ENCODE data around the gene PCARE.
"Not testable (repeated sequence)": the region's sequence is repeated elsewhere in the genome, so short reads cannot be mapped to it uniquely, and the experiment has no call there.

PCARE gene

DNA sequence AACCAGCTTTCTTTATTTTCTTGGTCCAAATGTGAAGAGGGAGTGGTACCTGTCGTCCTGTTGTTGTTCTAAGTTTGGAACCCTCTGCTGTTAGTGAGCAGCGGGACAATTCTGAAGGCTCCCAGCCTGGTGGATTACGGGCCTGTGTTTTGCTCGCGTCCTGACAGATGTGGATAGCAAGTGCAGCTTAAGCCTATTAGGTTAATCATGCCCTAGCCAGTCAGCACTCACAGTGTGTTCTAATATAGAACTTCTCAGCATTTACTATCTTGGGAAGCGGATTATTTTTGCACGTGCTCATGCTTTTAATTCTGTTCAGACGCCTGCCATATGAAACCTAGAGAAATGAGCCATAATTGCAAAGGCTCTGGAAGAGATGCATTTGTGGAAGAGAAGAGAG, at the start of gene PCARE:
Gene PCARE, minus strand, starts transcription at position 113 of the 400 bp plus-strand sequence. CDS start 262 bp downstream, outside the sequence.
- peak; percentile 96 to 100 for DNase-seq

DNA sequence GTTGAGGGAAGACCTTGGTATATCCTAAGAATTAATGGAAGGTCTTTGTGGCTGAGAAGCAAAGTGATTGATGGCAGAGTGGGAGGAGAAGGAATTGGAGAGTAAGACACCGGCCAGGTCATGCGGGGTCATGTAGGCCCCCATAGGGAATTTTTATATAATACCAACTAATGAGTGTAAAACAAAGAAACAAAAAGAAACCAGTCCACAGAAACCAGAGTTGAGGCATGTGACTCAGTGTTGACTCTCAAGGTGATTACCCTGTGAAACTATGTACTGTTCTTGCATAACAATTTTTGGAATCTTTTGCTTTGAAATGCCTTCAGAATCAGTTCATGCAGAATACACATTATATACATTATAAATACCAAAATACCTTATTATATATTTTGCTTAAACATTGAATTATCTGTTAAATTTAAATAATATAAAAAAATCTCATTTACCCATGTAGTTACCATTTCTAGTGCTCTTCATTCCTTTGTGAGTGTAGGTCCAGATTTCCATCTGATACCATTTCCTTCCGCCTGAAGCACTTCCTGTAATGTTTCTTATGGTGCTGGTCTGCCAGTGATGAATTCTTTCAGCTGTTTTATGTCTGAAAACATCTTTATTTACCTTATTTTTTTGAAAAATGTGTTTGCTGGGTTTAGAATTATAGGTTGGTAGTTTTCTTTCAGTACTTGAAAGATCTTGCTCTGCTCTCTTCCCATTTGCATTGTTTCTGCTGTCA, 49.5 kb upstream of the PCARE start:
- no peak for DNase-seq

DNA sequence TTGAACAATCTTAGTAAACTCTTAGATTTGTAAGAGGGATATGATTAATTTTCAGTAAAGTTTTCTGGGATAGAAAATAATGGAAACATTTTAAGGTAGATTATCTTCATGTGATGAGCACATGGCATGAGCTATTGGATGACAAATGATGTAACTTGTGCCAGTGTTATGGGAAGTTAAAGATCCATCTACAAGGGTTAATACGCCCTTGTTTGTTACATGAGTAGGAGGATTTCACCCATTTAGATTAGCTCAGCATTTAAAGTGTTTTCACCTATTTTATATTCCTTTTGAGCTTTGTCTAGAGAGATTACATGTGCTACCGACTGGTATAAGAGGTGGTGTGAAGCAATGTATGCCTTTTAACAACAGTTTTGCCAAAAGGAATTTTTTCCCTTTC, 46.5 kb upstream of the PCARE start:
- DNase-seq: no peak

DNA sequence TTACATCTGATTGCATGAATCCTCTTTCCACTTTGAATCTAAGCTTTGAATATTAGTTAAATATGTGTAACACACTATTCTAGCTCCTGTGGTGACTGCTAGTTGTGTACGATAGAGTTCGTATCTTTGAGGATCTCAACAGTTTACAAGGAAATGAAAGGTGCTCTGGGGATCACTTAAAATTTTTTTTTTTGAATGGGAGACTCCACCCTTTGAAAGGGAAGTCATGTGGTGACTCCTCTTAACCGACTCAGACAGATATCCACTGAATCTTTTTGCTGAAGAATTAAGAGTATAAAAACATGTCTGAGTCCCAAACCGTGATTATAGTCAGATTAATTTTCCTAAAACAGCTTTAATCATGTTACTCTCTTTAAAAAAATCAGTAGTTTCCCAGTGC, 44.9 kb upstream of the PCARE start:
- no peak for DNase-seq

DNA sequence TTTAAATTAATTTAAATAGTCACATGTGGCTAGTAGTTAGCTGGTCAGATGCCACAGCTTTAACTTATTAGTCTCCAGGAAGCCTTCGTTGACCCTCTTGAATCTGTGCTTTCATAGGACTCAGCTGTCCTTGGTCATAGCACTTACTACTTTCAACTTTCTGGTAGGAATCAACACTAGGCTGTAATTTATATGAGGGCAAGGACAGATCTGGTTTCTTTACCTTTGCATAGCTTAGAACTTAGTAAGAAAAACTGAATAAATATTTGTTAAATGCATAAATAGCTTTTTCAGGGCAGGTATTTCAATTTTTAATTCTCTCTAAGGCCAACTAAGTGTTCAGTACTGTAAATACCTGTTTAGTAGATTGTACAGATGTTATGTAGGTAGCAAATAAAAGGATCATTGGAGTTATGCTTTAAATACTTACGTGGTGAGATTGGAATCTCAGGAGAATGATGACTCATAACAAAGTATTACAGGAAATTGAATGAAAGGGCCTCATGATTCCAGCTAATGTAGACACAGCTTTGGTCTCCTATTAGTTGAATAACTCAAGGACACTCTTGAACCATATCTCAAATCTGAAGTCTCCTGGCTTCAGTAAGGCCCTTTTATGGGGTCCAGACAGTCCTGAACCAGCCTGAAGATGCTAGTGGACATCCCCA, 43.4 kb upstream of the PCARE start:
- DNase-seq: no peak

DNA sequence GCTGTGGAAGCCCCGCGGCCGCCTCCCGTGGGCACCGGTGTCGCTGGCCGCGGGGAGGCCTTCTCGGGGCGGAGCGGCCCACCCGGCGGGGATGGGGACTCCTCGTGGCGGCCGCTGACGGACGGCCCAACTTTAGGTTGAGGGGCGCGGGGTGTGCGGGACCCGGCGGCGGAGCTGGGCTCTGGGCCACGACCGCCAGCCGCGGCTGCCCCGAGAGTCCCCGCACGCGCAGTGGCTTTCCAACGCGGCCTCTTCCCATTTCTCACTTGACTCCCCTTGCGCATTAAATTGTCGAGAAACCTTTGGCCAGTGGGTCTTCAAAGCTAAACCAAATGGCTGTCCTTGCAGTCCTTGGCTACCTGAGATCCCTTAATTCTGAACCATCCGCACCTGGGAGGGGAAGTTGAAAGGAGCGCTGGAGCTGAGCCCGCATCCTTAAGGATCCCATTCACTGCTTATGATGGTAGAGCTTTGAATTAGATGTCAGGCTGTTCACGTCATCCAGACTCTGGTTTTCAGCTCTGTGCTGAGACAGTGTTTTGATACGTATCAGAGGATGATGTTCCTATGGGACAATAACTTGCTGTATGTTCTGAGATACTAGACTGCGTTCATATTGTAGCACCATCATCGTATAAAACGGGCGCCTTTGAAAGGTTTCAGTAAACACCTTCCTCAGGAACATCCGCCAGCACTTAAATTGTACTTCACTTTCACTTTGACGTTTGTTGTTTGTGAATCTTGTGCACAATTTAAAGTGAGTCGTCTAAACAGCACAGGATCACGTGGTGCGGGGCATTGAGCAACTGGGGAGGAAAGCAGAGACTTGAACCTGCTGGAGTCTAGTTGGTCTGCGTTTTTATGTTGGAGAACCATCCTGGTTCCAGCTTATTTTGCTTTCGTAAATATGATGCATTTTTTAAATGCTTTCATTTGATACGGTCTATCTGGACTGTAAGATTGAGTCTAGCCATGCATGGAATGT, 41.8 kb upstream of the PCARE start:
- peak; percentile 37 to 60 for DNase-seq

DNA sequence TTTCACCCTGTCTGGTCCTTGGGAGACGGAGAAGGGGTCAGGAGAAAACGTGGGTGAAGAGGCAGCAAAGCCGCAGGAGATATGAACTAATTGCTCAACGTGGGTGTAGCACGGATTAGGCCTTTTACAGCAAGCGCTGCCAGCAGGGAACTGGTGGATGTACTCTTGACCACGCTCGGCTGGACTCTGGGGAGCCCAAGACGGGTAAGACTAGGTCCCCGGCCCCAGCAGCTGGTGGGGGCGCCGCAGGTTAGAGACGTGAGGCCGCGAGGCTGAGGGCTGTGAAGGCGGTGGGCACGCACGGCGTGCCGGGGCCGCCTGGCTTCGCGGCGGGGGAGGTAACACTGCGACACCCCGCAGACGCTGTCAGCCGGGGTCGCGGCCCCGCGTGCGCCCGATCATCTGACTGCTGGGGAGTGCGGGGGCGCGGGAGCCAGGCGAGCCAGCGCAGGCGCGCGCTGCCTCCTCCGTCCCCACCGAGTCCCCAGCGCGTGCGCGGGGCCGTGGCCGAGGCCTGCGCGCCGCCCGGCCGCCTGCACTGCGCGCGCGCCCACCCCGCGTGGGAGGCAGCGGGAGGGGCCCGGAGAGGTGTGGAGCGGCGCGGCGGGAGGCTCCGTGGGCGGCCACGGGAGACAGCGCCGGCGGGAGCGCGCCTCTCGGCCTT, 40.8 kb upstream of the PCARE start, which contains the start of gene CLIP4:
Gene CLIP4, plus strand, starts transcription at position 470 of the 664 bp plus-strand sequence. CDS start 5,974 bp downstream, outside the sequence.
- DNase-seq: peak; percentile 70 to 75

DNA sequence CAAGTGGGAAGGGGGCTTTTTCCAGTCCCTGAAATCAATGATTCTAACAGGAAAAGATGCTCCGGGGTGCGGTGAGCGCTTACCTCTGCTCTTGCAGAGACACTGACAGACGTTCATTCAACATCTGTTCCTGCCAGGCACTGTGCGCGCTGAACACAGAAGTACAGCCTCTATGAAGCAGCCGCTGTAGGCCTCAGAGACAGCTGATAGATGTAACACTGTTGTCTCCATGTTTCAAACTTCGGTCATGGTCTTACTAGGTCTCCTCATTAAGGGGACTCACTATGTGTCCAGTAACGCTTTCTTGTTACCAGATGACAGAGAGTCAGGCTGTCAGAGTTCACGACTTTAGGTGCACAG, 40.2 kb upstream of the PCARE start:
- DNase-seq: peak; percentile 76 to 90

DNA sequence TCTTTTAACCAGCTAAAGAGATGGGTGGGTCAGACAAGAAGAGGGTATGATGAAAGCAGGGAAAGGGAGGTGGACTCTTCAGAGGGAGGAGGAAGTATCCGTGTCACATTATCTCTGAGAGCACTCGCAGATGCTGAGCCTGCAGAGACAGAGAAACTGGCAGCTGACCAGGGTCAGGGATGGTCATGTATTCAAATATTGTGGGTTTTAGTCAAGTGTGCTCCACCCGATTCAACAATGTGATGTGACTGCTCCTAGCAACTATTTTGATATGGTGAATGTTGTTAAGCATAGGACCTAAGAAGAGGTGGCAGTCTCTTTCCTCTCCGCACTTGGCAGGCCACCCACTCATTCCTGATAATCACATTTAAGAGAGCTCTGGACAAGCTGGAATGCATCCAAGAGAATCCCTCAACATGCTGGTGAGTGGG, 39.6 kb upstream of the PCARE start:
- DNase-seq: peak; percentile 33 to 78

DNA sequence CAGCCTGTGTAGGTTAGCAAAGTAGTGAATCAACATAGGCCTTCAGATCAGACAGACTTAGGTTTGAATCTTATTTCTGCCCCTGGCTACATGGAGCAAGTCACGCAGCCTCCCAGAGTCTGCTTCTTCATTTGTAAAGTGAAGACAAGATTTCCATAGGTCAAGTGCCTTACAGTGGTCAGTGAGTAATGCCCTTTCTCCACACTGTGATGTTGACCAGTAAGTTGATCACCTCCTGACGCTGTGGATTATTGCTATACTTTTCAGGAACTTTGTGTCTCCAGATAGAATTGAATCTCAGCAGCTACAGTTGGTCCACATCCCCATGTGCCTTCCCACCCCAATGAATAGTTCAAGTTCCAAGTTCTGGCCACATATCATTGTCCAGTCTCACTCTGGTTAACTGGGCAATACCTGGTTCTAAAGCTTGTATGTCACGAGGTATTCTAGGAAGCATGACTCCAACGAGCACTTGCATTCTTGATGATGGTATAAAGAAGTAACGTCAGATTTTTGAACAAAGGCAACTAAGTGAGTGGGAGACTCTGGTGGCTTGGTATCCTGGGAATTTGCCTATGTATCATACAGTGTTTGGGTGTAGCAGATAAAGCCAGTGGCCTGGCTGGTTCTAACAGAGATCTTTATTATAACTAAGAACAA, 38.8 kb upstream of the PCARE start:
- DNase-seq: no peak

DNA sequence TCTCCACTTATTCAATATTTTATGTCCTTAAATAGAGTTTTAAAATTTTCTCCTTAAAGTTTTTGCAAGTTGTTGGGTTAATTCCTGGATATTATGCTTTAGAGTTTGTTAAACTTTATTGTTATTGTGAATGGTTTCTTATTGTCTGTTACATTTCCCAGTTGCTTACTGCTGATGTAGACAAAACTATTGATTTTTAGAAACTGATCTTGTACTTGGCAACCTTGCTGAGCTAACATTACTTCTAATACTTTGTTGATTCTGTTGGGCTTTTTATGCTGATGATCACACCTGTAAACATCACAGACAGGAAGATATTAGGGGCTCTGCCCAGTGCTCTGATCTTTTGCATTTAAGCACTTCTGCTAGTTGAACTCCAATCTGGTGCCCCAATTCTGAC, 38.1 kb upstream of the PCARE start:
- no peak for DNase-seq

DNA sequence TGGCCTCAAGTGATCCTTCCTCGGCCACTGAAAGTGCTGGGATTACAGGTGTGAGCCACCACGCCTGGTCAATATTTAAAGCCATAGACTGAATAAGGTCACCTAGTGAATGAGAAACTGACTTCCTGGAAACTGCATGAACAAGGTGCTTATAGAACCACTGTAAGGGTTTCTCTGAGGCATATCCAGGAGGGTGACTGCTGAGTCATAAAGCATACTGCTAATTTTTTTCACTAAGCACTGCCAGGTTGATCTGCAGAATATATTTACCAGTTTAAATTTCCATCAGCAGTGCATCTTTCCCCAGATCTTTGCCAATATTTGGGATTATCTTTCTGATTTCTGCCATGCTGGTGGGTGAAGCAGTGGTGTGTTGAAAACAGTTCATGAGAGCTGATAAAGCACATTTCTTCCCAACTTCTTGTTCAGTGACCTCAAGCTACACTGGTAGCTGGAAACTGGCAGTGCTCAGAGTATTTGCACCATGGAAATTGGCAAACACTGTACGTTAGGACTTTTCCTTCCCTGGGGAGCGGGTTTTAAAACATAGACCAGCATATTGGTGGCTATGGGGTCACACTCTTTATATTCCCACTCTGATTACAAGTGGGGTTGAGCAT, 36.7 kb upstream of the PCARE start:
- peak in 1 of 2 experiments; percentile 16 for DNase-seq

DNA sequence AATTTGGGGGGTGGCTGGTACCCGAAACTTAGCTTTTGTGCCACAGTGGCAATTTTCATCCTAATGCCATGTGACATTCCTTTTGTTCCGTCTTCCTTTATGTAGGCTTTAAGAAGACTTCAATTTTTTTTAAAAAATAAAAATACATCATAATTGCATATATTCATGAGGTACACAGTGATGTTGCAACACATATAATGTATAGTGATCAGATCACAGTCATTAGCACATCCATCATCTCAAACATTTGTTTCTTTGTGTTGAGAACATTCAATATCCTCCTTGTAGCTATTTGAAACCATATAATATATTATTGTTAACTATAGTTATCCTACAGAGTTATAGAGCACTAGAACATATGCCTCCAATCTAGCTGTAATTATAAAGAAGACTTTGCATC, 34.9 kb upstream of the PCARE start:
- DNase-seq: no peak

DNA sequence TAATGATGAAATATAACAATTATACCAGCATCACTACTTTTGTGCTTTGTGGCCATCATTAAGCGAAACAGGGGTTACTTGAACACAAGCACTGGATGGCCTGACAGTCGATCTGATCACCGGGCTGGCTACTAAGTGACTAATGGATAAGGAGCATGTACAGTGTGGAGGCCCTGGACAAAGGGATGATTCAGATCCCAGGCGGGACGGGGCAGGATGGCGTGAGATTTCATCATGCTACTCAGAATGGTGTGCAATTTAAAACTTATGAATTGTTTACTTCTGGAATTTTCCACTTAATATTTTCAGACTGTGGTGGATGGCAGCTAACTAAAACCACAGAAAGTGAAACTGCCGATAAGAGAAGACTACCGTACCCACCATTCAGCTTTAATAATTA, 33.9 kb upstream of the PCARE start:
- DNase-seq: no peak

DNA sequence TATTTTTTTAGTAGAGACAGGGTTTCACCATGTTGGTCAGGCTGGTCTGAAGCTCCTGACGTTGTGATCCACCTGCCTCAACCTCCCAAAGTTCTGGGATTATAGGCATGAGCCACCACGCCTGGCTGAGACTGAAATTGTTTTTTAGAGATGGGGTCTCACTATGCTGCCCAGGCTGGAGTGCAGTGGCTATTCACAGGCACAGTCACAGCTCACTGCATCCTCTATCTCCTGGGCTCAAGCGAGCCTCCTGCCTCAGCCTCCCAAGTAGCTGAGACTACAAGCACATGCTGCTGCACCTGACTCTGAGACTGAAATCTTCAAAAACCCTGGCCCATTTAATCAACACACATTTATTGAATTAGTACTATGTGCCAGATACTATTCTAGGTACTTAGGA, 33.2 kb upstream of the PCARE start:
- DNase-seq: not testable (repeated sequence)

DNA sequence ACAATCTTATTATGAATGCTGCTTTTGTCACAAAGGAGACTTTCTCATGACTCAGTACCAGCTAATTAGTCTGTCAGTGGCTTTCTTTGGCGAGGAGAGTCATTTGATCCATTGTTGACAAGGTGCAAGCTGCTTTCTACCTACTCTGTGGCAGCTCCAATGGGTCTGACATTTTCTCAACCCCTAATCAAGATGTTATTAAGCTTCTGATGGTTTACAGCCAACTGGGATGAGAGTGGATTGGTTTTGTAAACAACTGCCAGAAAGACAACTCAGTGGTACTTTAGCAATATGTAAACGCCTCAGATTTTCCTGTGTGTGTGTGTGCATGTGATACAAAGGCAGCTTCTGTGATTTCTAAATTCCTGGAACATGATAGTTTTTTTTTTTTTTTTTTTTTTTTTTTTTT, 32.7 kb upstream of the PCARE start:
- peak in 1 of 2 experiments; percentile 71 for DNase-seq

DNA sequence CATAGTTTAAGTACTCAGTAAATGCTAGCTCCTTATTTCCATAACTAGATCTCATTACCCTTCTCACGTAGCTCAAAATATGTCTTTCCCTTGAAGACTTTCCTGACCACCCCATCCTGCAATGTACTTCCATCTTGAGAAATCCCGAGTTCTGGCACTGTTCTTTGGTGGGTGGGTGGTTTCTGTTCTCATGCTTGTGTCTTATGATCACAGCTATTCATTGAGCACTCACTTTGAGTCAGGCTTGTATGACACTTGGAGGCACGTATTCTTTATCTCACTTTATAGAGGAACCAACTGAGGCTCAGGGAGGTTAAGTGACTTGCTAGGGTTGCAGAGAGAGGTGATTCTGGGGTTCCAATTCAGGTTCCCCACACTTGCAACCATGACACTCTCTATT, 31.9 kb upstream of the PCARE start:
- no peak for DNase-seq

DNA sequence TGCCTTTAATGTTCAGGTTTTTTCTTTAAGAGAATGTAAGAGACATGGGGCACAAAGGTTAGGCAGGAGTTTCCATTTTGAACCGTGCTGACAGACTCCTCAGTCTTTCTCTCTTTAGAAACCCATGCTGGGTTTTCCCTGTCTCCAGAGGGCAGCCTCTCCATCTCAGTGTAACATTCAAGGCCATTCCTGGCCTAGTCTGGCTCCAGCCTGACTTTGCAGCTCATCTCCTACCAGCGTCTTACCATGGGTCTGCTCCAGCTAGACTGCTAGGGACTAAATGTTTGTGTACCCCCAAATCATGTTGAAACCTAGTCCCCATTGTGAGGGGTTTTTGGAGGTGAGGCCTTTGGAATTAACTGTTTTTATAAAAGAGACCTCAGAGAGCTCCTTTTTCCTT, 31.1 kb upstream of the PCARE start:
- no peak for DNase-seq

DNA sequence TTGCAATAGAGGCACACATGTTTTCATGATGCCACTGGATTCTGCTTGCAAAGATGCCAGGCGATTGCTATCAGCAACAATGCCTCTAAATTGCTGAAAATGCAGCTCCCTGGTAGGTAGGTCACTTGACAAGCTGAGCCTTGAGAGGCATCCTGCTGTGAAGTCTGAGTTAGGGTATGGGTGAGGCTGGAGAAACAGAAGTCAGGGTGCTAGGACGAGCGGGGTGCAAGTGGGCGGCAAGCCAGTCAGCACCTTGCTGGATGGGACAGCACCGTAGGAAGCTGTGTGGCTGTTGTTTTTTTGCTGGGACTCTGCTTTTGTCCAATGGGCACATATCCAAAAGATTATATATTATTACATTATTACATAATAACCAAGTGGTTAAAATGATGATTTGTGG, 30.4 kb upstream of the PCARE start:
- no peak for DNase-seq

DNA sequence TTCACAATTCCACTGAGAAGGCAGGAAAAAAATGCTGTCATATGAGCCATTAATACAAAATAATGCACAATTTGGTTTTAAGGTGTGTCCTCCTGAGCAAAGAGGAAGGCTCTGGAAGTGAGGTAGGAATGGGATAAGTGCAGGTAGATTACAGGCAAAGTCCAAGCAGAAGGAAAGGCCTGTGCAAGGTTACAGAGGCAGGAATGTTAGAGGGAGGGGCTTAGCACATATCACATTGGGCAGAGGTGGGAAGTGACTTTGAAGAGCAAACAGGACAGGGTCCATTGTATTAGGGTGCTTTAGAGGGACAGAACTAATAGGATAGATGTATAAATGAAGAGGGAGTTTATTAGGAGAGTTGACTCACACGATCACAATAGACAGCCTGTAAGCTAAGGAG, 26.2 kb upstream of the PCARE start:
- DNase-seq: no peak

DNA sequence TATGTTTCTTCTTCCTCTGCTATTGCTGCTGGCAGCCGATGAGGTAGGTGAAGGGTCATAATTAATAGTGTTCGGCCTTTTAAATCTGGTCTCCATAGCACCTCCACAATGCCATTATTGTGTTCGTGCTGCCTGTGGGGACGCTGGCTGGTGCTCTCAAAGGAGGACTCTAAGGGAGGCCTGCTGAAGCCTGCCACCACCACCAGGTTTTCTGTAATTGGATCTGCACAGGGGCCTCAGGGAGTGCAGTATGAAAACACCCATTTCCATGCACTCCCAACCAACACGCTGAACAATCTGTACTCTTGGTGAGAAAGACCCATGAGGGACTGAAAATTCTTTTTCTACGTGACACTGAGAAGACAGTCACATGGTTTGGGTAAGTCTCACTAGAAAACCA, 23.2 kb upstream of the PCARE start:
- DNase-seq: no peak

DNA sequence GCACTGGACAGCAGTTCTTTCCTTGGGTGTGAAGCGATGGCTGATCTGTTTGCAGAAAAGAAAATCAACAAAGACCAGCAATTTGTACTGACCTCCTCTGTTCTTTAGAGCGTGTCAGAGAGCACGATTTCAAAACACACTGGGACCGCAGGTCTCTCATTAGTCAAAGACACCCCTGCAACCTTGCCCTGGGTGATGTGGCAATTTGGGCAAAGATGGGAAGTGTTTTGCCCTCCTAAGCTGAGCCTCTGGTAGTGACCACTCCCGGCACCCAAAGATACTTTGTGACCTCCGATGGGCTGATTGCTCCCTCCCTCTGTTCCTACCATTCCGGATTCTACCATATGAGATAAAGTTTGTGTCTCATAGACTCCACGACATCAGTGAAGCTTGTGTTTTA, 22.6 kb upstream of the PCARE start:
- DNase-seq: no peak

Data from NCI-H524 (cell line).